Transverse colon (tissue), 4 donors: Measurements from ENCODE around the gene CSF3R. TPM values are rescaled to one million over a fixed set of nuclear protein-coding genes. Genes with fewer than 3 reads are reported as not detected.

Experiments used
- DNase-seq: peaks from one replicate; pipeline ENCODE4 v3.0.0-alpha.2; 2019
- H3K27ac ChIP-seq, 4 donors: fragments of 200-600 bp; sonication (generic); 2 replicates each; pipeline ENCODE4 v1.5.1; 2016 to 2018; ENCODE audit warnings: inconsistent platforms in 4 of 4
- H3K27me3 ChIP-seq: fragments of 200-600 bp; sonication (generic); 2 replicates; pipeline ENCODE4 v1.5.1; 2017; ENCODE audit warnings: inconsistent platforms
- H3K36me3 ChIP-seq, 4 donors: fragments of 200-600 bp; sonication (generic); 2 replicates each; pipeline ENCODE4 v1.5.1; 2017 to 2019; ENCODE audit warnings: inconsistent platforms in 4 of 4
- H3K4me1 ChIP-seq, 4 donors: fragments of 200-600 bp; sonication (generic); 2 replicates each; pipeline ENCODE4 v1.5.1; 2017 to 2020; ENCODE audit warnings: inconsistent platforms in 4 of 4
- H3K4me3 ChIP-seq, 4 donors: fragments of 200-600 bp; sonication (generic); 1 replicate in 1 of 4; 2 replicates in 3 of 4; pipeline versions ENCODE4 v1.5.1 to v1.6.1; 2017 to 2019; ENCODE audit warnings: inconsistent platforms in 4 of 4
- H3K9me3 ChIP-seq, 2 donors: fragments of 200-600 bp; sonication (generic); 2 replicates each; pipeline ENCODE4 v1.5.1; 2017 to 2019; ENCODE audit warnings: inconsistent platforms in 2 of 2
- EP300 ChIP-seq: sonication (generic); formaldehyde crosslinking; IDR thresholded peaks from one replicate; pipeline ENCODE4 v1.6.1; 2017; ENCODE audit warnings: antibody characterized with exemption, low read depth
- POLR2A ChIP-seq: fragments of 450-650 bp; IDR thresholded peaks from one replicate; pipeline ENCODE4 v1.6.1; 2016; ENCODE audit warnings: antibody characterized with exemption, mild to moderate bottlenecking, moderate library complexity
- POLR2AphosphoS5 ChIP-seq, 3 donors: sonication (generic); formaldehyde crosslinking; IDR thresholded peaks; one replicate each; pipeline ENCODE4 v1.6.1; 2016; ENCODE audit warnings: antibody characterized with exemption in 3 of 3
- WGBS, 2 donors: methylation state at CpG; one replicate each; pipeline ENCODE4 v1.1.5; 2018; ENCODE audit warnings: low coverage in 1 of 2; 5-methylcytosine and 5-hydroxymethylcytosine counted together
- in situ Hi-C, 4 donors: fragments of 200-750 bp; cut with MboI; loops; one replicate each; pipeline versions ENCODE4 v1.15.0 to v1.15.1; 2017; ENCODE audit warnings: low sequenced_read_pairs in 3 of 4, low pct_ligation_motif_present in 1 of 4, low pct_unique_long_range_greater_than_20kb in 1 of 4
- intact Hi-C: fragments of 100-400 bp; cut with DNase I; formaldehyde crosslinking; loops from one replicate; pipeline ENCODE4 v1.15.1; 2023; ENCODE audit warnings: low total_unique reads
- total RNA-seq, 4 donors: library from RNA; depleted of rRNA; stranded (reverse); fragments of >200 nt; gene quantifications; one replicate each; pipeline ENCODE4 v1.1.0, GENCODE V29; 2016
- TF ChIP-seq, protein P1 (sequence below), 5 experiments: fragments of 200-600 bp in 3 of 5; fragments of 450-650 bp in 2 of 5; sonication (generic) in 3 of 5; IDR thresholded peaks; 1 replicate in 2 of 5; 2 replicates in 3 of 5; pipeline ENCODE4 v1.5.1; 2016 to 2017; ENCODE audit warnings: antibody characterized with exemption in 5 of 5, inconsistent platforms in 3 of 5, mild to moderate bottlenecking in 2 of 5, moderate library complexity in 1 of 5

The CSF3R gene
- total RNA-seq, 4 donors from 2014 or later: 3.8 to 17.1 (median 5.2) TPM

DNA sequence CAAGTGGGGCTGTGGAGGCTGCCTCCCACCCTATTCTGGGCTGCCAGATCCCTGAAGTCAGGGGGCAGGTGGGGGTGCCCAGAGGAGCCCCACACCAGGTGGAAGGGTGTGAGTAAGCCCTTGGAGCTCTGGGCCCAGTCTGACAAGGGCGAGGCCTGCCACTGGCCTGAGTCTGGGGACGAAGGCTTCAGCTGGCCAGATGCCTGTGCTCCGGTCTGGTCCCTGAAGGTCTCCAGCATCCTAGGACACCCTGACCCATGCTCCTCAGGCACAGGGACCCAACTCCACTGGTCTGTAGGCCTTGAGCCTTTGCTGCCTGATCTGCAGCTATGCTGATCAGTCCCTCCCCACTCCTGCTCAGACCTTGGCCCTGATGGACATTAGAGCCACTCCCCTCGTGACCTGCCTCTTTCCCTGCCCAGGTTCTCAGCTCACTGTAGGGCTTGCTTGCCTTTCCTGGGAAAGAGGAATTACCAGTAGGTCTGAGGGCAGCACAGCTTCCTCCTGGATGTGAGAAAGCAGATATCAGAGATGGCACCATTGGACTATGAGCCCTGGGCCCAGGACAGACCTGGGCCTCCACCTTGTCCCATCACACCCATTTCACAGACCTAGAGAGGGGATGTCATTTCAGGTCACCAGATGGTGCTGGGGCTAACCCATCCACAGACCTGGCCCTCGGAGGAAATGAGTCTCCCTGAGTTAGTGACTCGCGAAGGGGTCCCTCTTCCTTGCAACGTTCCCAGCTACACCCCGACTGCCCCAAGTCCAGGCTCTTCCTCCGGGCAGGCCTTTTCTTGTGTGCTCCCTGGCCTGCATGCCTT is 32.8 kb upstream of the CSF3R start:
- DNase-seq: no peak
- Histone ChIP-seq H3K36me3 (no peaks in the 10 kb centered on the region), H3K27me3 (no peaks in the 10 kb centered on the region), H3K4me3 (no peak overlapping the region), H3K27ac (no peak overlapping the region), H3K4me1 (no peaks in the 10 kb centered on the region), H3K9me3 (no peaks in the 10 kb centered on the region)
- in situ Hi-C loops (no loop called here), intact Hi-C loops (no loop called here)
- TF ChIP-seq, protein P1, sequence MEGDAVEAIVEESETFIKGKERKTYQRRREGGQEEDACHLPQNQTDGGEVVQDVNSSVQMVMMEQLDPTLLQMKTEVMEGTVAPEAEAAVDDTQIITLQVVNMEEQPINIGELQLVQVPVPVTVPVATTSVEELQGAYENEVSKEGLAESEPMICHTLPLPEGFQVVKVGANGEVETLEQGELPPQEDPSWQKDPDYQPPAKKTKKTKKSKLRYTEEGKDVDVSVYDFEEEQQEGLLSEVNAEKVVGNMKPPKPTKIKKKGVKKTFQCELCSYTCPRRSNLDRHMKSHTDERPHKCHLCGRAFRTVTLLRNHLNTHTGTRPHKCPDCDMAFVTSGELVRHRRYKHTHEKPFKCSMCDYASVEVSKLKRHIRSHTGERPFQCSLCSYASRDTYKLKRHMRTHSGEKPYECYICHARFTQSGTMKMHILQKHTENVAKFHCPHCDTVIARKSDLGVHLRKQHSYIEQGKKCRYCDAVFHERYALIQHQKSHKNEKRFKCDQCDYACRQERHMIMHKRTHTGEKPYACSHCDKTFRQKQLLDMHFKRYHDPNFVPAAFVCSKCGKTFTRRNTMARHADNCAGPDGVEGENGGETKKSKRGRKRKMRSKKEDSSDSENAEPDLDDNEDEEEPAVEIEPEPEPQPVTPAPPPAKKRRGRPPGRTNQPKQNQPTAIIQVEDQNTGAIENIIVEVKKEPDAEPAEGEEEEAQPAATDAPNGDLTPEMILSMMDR (IDR thresholded peaks at IDR 0.05): no peak
- TF ChIP-seq POLR2AphosphoS5 (IDR thresholded peaks at IDR 0.05) (no peak), EP300 (no peak), POLR2A (no peak)
- WGBS, 2 donors: 75 to 100% methylated on average over 1 to 10 of the region's 10 CpGs

DNA sequence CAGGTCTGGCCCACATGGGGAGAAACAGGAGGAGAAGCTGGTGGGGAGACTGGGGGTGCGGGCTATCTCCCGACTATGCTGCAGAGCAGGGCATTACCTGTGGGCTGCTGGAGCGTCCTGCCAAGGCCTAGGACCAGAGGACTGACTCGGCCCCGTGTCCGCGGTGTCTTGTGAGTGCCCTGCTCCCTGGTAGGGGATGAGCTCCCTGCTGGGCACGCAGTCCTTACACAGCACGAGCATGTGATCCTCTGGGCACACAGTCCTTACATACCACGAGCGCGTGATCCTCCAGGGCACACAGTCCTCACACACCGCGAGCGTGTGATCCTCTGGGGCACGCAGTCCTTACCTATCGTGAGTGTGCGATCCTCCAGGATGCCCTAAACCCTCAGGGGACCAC is 31.8 kb upstream of the CSF3R start:
- in situ Hi-C loops (no loop called here), intact Hi-C loops (no loop called here)
- Histone ChIP-seq H3K4me3 (no peak overlapping the region), H3K4me1 (no peaks in the 10 kb centered on the region), H3K9me3 (no peaks in the 10 kb centered on the region), H3K36me3 (no peaks in the 10 kb centered on the region), H3K27me3 (no peaks in the 10 kb centered on the region), H3K27ac (no peak overlapping the region)
- no peak for DNase-seq
- TF ChIP-seq EP300: no peak
- TF ChIP-seq POLR2A: no peak
- TF ChIP-seq, protein P1 (IDR thresholded peaks at IDR 0.05): no peak
- TF ChIP-seq POLR2AphosphoS5 (IDR thresholded peaks at IDR 0.05): no peak
- 40 to 90% methylated on average over 1 to 18 of the region's 18 CpGs for WGBS, 2 donors

DNA sequence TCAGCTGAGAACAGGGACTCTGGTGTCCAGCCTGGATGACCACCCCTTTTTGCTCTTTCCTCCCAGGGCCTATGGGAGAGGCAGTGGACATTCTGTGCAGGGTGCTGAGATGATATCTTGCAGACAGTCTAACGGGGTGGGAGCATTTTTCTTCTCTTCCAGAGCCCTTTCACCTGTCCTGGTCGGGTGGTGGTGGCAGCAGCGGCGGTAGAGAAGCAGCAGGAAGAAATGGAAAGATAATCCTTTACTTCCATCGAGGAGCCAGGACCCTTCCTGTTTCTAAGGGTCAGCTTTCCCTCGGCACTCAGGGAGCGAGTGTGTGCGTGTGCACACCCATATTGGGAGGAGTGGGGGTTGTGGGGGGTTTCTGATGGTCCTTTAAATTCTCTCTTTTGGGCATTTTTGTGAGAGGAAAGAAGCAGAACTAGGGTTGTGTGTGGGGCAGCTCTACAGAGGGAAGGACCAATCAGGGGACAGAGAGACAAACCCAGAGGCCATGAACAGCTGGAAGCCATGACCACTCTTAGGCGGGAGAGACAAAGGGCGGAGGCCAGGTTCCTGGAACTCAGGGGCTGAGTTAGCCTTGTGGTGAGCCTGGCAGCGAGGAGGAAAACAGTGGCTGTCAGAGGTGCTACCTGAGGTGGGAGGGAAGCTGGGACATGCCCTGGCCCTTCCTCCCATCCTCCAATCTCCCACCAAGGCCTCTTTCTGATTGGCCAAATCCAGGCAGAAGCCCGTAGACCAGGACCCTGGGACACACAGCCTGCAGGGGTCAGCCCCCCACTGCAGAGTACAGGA is 31.2 kb upstream of the CSF3R start:
- in situ Hi-C loops (no loop called here), intact Hi-C loops (no loop called here)
- no peaks in the 10 kb centered on the region for H3K36me3 ChIP-seq
- WGBS, 2 donors: 64% methylated on average over 12 of the region's 12 CpGs; no CpG with 5 or more reads in 1 of the 2 donors
- no peak overlapping the region for H3K4me3 ChIP-seq
- H3K9me3 ChIP-seq: no peaks in the 10 kb centered on the region
- H3K4me1 ChIP-seq: no peaks in the 10 kb centered on the region
- H3K27me3 ChIP-seq: no peaks in the 10 kb centered on the region
- TF ChIP-seq POLR2A (no peak), EP300 (no peak), POLR2AphosphoS5 (IDR thresholded peaks at IDR 0.05) (no peak)
- TF ChIP-seq, protein P1 (IDR thresholded peaks at IDR 0.05): no peak
- no peak for DNase-seq
- no peak overlapping the region for H3K27ac ChIP-seq

DNA sequence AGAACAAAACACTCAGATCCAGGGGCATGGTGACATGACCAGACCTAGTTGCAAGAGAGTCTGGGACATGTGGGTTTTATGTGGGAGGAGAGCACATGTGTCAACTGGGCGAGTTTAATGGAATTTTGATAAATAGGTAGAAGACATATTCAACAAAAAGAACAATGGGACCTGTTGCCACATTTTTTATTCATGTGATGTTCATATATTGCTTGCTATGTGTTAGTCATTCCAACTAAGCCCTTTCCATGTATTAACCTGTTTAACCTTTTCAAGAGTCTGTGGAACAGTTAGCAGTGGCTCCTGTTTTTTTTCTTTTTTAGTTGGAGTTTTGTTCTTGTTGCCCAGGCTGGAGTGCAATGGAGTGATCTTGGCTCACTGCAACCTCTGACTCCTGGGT is 30.1 kb upstream of the CSF3R start:
- no peak for DNase-seq
- no peaks in the 10 kb centered on the region for H3K4me1 ChIP-seq
- no peak overlapping the region for H3K27ac ChIP-seq
- TF ChIP-seq, protein P1 (IDR thresholded peaks at IDR 0.05): no peak
- no peak for TF ChIP-seq POLR2AphosphoS5 (IDR thresholded peaks at IDR 0.05)
- TF ChIP-seq POLR2A: no peak
- TF ChIP-seq EP300: no peak
- no peak overlapping the region for H3K4me3 ChIP-seq
- in situ Hi-C loops (no loop called here), intact Hi-C loops (no loop called here)
- H3K27me3 ChIP-seq: no peaks in the 10 kb centered on the region
- WGBS, 2 donors: 40% methylated on average over 1 of the region's 1 CpG; no CpG with 5 or more reads in 1 of the 2 donors
- no peaks in the 10 kb centered on the region for H3K36me3 ChIP-seq
- no peaks in the 10 kb centered on the region for H3K9me3 ChIP-seq
